Measurements from ENCODE around the gene AKAP6.

- no peak for TF ChIP-seq GATAD2B (conservative IDR thresholded peaks at IDR 0.05; ENCODE audit: low read depth)
- no peak for TF ChIP-seq ETV6 (conservative IDR thresholded peaks at IDR 0.05 in 1 of 2, IDR thresholded peaks at IDR 0.05 in 1 of 2; ENCODE audit: borderline replicate concordance in 1 of 2, low read depth in 1 of 2)
- TF ChIP-seq EGR1 (IDR thresholded peaks at IDR 0.05; ENCODE audit: borderline replicate concordance in 1 of 2, low read depth in 2 of 2, low read length in 2 of 2): no peak
- no peak for TF ChIP-seq ZBTB40 (IDR thresholded peaks at IDR 0.05; ENCODE audit: borderline replicate concordance)
- no peak for TF ChIP-seq MYC (IDR thresholded peaks at IDR 0.05; ENCODE audit: insufficient read depth, insufficient read length, insufficient replicate concordance, low read length, severe bottlenecking)
- TF ChIP-seq FOXK2 (IDR thresholded peaks at IDR 0.05): no peak
- TF ChIP-seq HDAC6 (IDR thresholded peaks at IDR 0.05; ENCODE audit: unreplicated experiment): no peak
- no peak for TF ChIP-seq RAD21 (IDR thresholded peaks at IDR 0.05; ENCODE audit: insufficient read depth, low read depth, low read length)
- TF ChIP-seq ESRRA (IDR thresholded peaks at IDR 0.05; ENCODE audit: low read length): no peak
- TF ChIP-seq EZH2 (IDR thresholded peaks at IDR 0.05; ENCODE audit: borderline replicate concordance, control insufficient read depth, low read depth, low read length): no peak
- TF ChIP-seq EP300 (IDR thresholded peaks at IDR 0.05; ENCODE audit: borderline replicate concordance in 1 of 2, control insufficient read depth in 1 of 2, low read depth in 2 of 2, low read length in 2 of 2): no peak
Observed at GRCh38 chr14:32377046-32377646, 48.0 kb downstream of the AKAP6 start.
